HCT116 (cell line): Measurements from ENCODE around the gene ARIH2. TPM values are rescaled to one million over a fixed set of nuclear protein-coding genes. Genes with fewer than 3 reads are reported as not detected.

Source experiments
- ATAC-seq: fragments of 200-7000 bp; cut with Tn5 transposase; 2 replicates; pipeline ENCODE4 v1.9.1; 2020; ENCODE audit warnings: mild to moderate bottlenecking, moderate library complexity
- BruUV-seq: library from RNA; stranded (reverse); fragments of 400-500 nt; replicated peaks from 2 replicates; lab custom pipeline; 2021; lab: Mats Ljungman, UMichigan
- CTCF ChIA-PET: fragments of 300-600 bp; sonication (Branson Sonifier 250); formaldehyde crosslinking; loops from one replicate; lab custom pipeline; 2021; ENCODE audit warnings: antibody characterized with exemption; lab: Charles Lee
- POLR2A ChIA-PET: fragments of 300-600, 350-600 bp; sonication (Branson Sonifier 250); formaldehyde crosslinking; loops from one replicate; lab custom pipeline; 2021; ENCODE audit warnings: antibody characterized with exemption; lab: Charles Lee
- RAD21 ChIA-PET, 2 experiments: fragments of 300-600 bp; sonication (Branson Sonifier 250); formaldehyde crosslinking; loops; one replicate each; lab custom pipeline; 2023; ENCODE audit warnings: low total read pairs in 2 of 2; ENCODE audit not compliant: uncharacterized antibody in 2 of 2, unreplicated experiment in 2 of 2, low non-redundant PET in 1 of 2; lab: Charles Lee
- DNase-seq: peaks from one replicate; pipeline ENCODE4 v3.0.0-alpha.2; 2010; ENCODE audit warnings: low read depth, low spot score
- H2AFZ ChIP-seq: fragments of 200-600 bp; shearing (Covaris generic), sonication (generic); 2 replicates; pipeline ENCODE4 v1.6.1; 2017; ENCODE audit warnings: low read depth, mixed run types, mixed read lengths, antibody characterized with exemption, low read length; ENCODE audit not compliant: poor library complexity, severe bottlenecking
- H3K27ac ChIP-seq: 2 replicates; pipeline ENCODE4 v1.5.1; 2012; ENCODE audit warnings: low read depth, low read length
- H3K27me3 ChIP-seq: fragments of 200-600 bp; sonication (generic); 2 replicates; pipeline ENCODE4 v1.6.1; 2016; ENCODE audit warnings: mixed run types, low read length, mixed read lengths; ENCODE audit not compliant: insufficient read depth
- H3K36me3 ChIP-seq, 2 experiments: fragments of 200-500 bp in 1 of 2; fragments of 200-600 bp in 1 of 2; sonication (Bioruptor generic) in 1 of 2; sonication (generic) in 1 of 2; 2 replicates each; pipeline versions ENCODE4 v1.5.1 to v1.6.1; 2014 to 2016; ENCODE audit warnings: low read length in 2 of 2, inconsistent platforms in 1 of 2, mixed read lengths in 1 of 2, mixed run types in 1 of 2; ENCODE audit not compliant: insufficient read depth in 2 of 2, control insufficient read depth in 1 of 2
- H3K4me1 ChIP-seq, 2 experiments: fragments of 200-600 bp in 1 of 2; sonication (generic) in 1 of 2; 2 replicates each; pipeline versions ENCODE4 v1.5.1 to v1.6.1; 2012 to 2017; ENCODE audit warnings: low read length in 2 of 2, inconsistent platforms in 1 of 2, mild to moderate bottlenecking in 1 of 2, mixed read lengths in 1 of 2, mixed run types in 1 of 2, moderate library complexity in 1 of 2; ENCODE audit not compliant: insufficient read depth in 2 of 2, control insufficient read depth in 1 of 2
- H3K4me2 ChIP-seq: fragments of 200-600 bp; sonication (generic); 2 replicates; pipeline ENCODE4 v1.6.1; 2017; ENCODE audit warnings: mixed run types, low read length, mixed read lengths
- H3K4me3 ChIP-seq, 2 experiments: fragments of 200-600 bp in 1 of 2; sonication (generic) in 1 of 2; replicated peaks in 1 of 2; 2 replicates each; pipeline ENCODE4 v1.5.1; 2011 to 2016; ENCODE audit warnings: low read length in 2 of 2, control low read depth in 1 of 2, low read depth in 1 of 2, mild to moderate bottlenecking in 1 of 2, mixed read lengths in 1 of 2, mixed run types in 1 of 2
- H3K79me2 ChIP-seq: fragments of 200-600 bp; sonication (generic); 2 replicates; pipeline ENCODE4 v1.6.1; 2017; ENCODE audit warnings: mild to moderate bottlenecking, mixed run types, low read length, moderate library complexity, mixed read lengths; ENCODE audit not compliant: insufficient read depth
- H3K9ac ChIP-seq: fragments of 200-600 bp; sonication (generic); 2 replicates; pipeline ENCODE4 v1.6.1; 2016; ENCODE audit warnings: low read length, mixed read lengths
- H3K9me2 ChIP-seq: fragments of 200-600 bp; sonication (generic), shearing (Covaris generic); 2 replicates; pipeline ENCODE4 v1.6.1; 2017; ENCODE audit warnings: mixed run types, mild to moderate bottlenecking, moderate library complexity; ENCODE audit not compliant: insufficient read depth
- H3K9me3 ChIP-seq, 2 experiments: fragments of 200-500 bp in 1 of 2; fragments of 200-600 bp in 1 of 2; sonication (Bioruptor generic) in 1 of 2; sonication (generic) in 1 of 2; 2 replicates each; pipeline ENCODE4 v1.6.1; 2014 to 2017; ENCODE audit warnings: low read length in 2 of 2, mixed read lengths in 2 of 2, inconsistent platforms in 1 of 2, low read depth in 1 of 2, mild to moderate bottlenecking in 1 of 2, mixed run types in 1 of 2, moderate library complexity in 1 of 2; ENCODE audit not compliant: control insufficient read depth in 1 of 2, insufficient read depth in 1 of 2
- H4K20me1 ChIP-seq: fragments of 200-600 bp; sonication (generic), shearing (Covaris generic); 2 replicates; pipeline ENCODE4 v1.6.1; 2017; ENCODE audit warnings: mixed run types, mild to moderate bottlenecking, moderate library complexity; ENCODE audit not compliant: insufficient read depth
- POLR2A ChIP-seq: IDR thresholded peaks from 2 replicates; pipeline ENCODE4 v1.7.0; 2011; ENCODE audit warnings: borderline replicate concordance; ENCODE audit not compliant: insufficient read depth, insufficient read length; ENCODE audit errors: extremely low read depth
- RAD21 ChIP-seq: IDR thresholded peaks from 2 replicates; pipeline ENCODE4 v1.6.1; 2012; ENCODE audit warnings: low read depth, mild to moderate bottlenecking
- SRF ChIP-seq: IDR thresholded peaks from 2 replicates; pipeline ENCODE4 v1.6.1; 2012; ENCODE audit warnings: low read depth
- ZFX ChIP-seq: fragments of 450-650 bp; IDR thresholded peaks from 2 replicates; pipeline ENCODE4 v1.6.1; 2017
- ZNF274 ChIP-seq: fragments of 200-500 bp; sonication (Bioruptor generic); IDR thresholded peaks from 2 replicates; pipeline ENCODE4 v1.6.1; 2014; ENCODE audit warnings: mild to moderate bottlenecking, low read depth, low read length, inconsistent platforms
- intact Hi-C: fragments of 100-400 bp; cut with micrococcal nuclease; formaldehyde crosslinking; loops from 2 replicates; pipeline ENCODE4 v1.10.0; 2022
- total RNA-seq: library from RNA; stranded (reverse); gene quantifications from one replicate; pipeline ENCODE4 v1.2.1, GENCODE V29; 2021; ENCODE audit not compliant: unreplicated experiment
- TF ChIP-seq, protein P1 (sequence below): IDR thresholded peaks from 2 replicates; pipeline ENCODE4 v1.6.1; 2011; ENCODE audit warnings: mild to moderate bottlenecking, low read length, moderate library complexity; ENCODE audit not compliant: insufficient replicate concordance; ENCODE audit errors: extremely low read depth
- TF ChIP-seq, protein P2 (sequence below): IDR thresholded peaks from 2 replicates; pipeline ENCODE4 v1.6.1; 2012; ENCODE audit warnings: low read depth
- TF ChIP-seq, protein P3 (sequence below), 3 experiments: fragments of 200-600 bp in 1 of 3; sonication (generic) in 1 of 3; IDR thresholded peaks in 2 of 3; conservative IDR thresholded peaks in 1 of 3; 2 replicates each; pipeline ENCODE4 v1.5.1; 2012 to 2017; ENCODE audit warnings: low read depth in 2 of 3, low read length in 2 of 3, antibody characterized with exemption in 1 of 3, borderline replicate concordance in 1 of 3, control low read depth in 1 of 3, mild to moderate bottlenecking in 1 of 3, mixed read lengths in 1 of 3, mixed run types in 1 of 3, moderate library complexity in 1 of 3; ENCODE audit not compliant: insufficient read depth in 1 of 3

The ARIH2 gene
- total RNA-seq, 1 experiment from 2014 or later, result 105 TPM

DNA sequence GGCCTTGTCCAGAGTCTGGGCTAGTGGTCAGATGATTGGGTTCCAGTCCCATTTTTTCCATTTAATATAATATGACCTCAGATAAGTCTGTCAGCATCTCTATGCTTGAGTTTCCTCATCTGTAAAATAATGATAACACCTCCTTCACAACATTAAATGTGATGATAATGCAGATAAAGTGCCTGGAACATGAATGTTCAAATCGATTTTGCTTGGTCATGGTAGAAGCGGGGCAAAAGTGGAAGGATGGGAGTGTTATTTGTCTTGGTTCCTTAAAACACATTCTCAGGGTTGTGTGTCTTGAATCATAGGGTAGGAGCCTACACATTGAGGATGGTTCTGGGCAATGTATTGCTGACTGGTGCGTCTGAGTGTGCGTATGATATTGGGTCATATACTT, 16.9 kb downstream of the ARIH2 start:
- peaks cover 91% of the 10 kb centered on the region for H3K79me2 ChIP-seq
- H3K27ac ChIP-seq, result no peak overlapping the region
- H3K9ac ChIP-seq, result no peak overlapping the region
- no peaks in the 10 kb centered on the region for H3K4me1 ChIP-seq
- peaks cover 15% of the 10 kb centered on the region; the same call in 1 of the 2 replicates for H4K20me1 ChIP-seq
- DNase-seq, result no peak
- TF ChIP-seq, protein P1, sequence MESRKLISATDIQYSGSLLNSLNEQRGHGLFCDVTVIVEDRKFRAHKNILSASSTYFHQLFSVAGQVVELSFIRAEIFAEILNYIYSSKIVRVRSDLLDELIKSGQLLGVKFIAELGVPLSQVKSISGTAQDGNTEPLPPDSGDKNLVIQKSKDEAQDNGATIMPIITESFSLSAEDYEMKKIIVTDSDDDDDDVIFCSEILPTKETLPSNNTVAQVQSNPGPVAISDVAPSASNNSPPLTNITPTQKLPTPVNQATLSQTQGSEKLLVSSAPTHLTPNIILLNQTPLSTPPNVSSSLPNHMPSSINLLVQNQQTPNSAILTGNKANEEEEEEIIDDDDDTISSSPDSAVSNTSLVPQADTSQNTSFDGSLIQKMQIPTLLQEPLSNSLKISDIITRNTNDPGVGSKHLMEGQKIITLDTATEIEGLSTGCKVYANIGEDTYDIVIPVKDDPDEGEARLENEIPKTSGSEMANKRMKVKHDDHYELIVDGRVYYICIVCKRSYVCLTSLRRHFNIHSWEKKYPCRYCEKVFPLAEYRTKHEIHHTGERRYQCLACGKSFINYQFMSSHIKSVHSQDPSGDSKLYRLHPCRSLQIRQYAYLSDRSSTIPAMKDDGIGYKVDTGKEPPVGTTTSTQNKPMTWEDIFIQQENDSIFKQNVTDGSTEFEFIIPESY, result no peak
- TF ChIP-seq RAD21 (no peak), POLR2A (no peak), ZNF274 (no peak), ZFX (no peak), SRF (no peak)
- TF ChIP-seq, protein P2, sequence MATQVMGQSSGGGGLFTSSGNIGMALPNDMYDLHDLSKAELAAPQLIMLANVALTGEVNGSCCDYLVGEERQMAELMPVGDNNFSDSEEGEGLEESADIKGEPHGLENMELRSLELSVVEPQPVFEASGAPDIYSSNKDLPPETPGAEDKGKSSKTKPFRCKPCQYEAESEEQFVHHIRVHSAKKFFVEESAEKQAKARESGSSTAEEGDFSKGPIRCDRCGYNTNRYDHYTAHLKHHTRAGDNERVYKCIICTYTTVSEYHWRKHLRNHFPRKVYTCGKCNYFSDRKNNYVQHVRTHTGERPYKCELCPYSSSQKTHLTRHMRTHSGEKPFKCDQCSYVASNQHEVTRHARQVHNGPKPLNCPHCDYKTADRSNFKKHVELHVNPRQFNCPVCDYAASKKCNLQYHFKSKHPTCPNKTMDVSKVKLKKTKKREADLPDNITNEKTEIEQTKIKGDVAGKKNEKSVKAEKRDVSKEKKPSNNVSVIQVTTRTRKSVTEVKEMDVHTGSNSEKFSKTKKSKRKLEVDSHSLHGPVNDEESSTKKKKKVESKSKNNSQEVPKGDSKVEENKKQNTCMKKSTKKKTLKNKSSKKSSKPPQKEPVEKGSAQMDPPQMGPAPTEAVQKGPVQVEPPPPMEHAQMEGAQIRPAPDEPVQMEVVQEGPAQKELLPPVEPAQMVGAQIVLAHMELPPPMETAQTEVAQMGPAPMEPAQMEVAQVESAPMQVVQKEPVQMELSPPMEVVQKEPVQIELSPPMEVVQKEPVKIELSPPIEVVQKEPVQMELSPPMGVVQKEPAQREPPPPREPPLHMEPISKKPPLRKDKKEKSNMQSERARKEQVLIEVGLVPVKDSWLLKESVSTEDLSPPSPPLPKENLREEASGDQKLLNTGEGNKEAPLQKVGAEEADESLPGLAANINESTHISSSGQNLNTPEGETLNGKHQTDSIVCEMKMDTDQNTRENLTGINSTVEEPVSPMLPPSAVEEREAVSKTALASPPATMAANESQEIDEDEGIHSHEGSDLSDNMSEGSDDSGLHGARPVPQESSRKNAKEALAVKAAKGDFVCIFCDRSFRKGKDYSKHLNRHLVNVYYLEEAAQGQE, result no peak
- TF ChIP-seq, protein P3, sequence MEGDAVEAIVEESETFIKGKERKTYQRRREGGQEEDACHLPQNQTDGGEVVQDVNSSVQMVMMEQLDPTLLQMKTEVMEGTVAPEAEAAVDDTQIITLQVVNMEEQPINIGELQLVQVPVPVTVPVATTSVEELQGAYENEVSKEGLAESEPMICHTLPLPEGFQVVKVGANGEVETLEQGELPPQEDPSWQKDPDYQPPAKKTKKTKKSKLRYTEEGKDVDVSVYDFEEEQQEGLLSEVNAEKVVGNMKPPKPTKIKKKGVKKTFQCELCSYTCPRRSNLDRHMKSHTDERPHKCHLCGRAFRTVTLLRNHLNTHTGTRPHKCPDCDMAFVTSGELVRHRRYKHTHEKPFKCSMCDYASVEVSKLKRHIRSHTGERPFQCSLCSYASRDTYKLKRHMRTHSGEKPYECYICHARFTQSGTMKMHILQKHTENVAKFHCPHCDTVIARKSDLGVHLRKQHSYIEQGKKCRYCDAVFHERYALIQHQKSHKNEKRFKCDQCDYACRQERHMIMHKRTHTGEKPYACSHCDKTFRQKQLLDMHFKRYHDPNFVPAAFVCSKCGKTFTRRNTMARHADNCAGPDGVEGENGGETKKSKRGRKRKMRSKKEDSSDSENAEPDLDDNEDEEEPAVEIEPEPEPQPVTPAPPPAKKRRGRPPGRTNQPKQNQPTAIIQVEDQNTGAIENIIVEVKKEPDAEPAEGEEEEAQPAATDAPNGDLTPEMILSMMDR (IDR thresholded peaks at IDR 0.05 in 2 of 3, conservative IDR thresholded peaks at IDR 0.05 in 1 of 3; ENCODE audit: borderline replicate concordance in 1 of 3, insufficient read depth in 1 of 3, low read depth in 2 of 3, low read length in 2 of 3), result no peak
- CTCF ChIA-PET, result no interaction called here
- POLR2A ChIA-PET, result no interaction called here
- no TSS peak for BruUV-seq
- intact Hi-C loops, result no loop called here
- H3K9me3 ChIP-seq, result no peaks in the 10 kb centered on the region
- H3K4me2 ChIP-seq, result no peak overlapping the region
- H3K4me3 ChIP-seq, result no peak overlapping the region
- no peaks in the 10 kb centered on the region for H3K9me2 ChIP-seq
- no peak overlapping the region for H2AFZ ChIP-seq
- no peaks in the 10 kb centered on the region for H3K27me3 ChIP-seq
- peaks cover 7 to 26% of the 10 kb centered on the region in 2 experiments; a peak in 3 of 4 replicates for H3K36me3 ChIP-seq
- RAD21 ChIA-PET, result no interaction called here
- ATAC-seq, result no peak
